Cardiac fibroblast (primary cell): ENCODE data around the gene ASTN2.

Experiments
- DNase-seq, 2 donors: peaks; one replicate each; pipeline versions ENCODE4 v3.0.0 to v3.0.0-alpha.2; 2010; ENCODE audit warnings: low read depth in 2 of 2
- H3K4me3 ChIP-seq, 2 donors: replicated peaks in 1 of 2; 1 replicate in 1 of 2; 2 replicates in 1 of 2; pipeline ENCODE4 v1.5.1; 2011; ENCODE audit warnings: low read depth in 2 of 2, low read length in 2 of 2, mild to moderate bottlenecking in 2 of 2, moderate library complexity in 1 of 2
- CTCF ChIP-seq: IDR thresholded peaks from one replicate; pipeline ENCODE4 v1.5.1; 2011; ENCODE audit warnings: low read depth, mild to moderate bottlenecking, low read length, inconsistent platforms

ASTN2 gene

GRCh38 chr9:116979456-116979855 is 435.4 kb downstream of the ASTN2 start:
- TF ChIP-seq CTCF: no peak
- H3K4me3 ChIP-seq: no peak overlapping the region
- no peak for DNase-seq

- no peak for TF ChIP-seq CTCF
- DNase-seq: no peak
These were observed 436.7 kb downstream of the ASTN2 start for GRCh38 chr9:116978155-116978554.

GRCh38 chr9:116975126-116975525 is 439.7 kb downstream of the ASTN2 start:
- H3K4me3 ChIP-seq: no peak overlapping the region
- no peak for TF ChIP-seq CTCF
- no peak for DNase-seq

More at GRCh38 chr9:116978155-116978554, 436.7 kb downstream of the ASTN2 start:
- H3K4me3 ChIP-seq: no peak overlapping the region

- no peak for TF ChIP-seq CTCF
- H3K4me3 ChIP-seq: no peak overlapping the region
- no peak for DNase-seq
These were observed 448.7 kb downstream of the ASTN2 start for GRCh38 chr9:116966199-116966598.

- TF ChIP-seq CTCF: no peak
- DNase-seq: no peak
- H3K4me3 ChIP-seq: no peak overlapping the region
These were observed 450.6 kb downstream of the ASTN2 start for GRCh38 chr9:116964258-116964657.

GRCh38 chr9:116959809-116960208 is 455.0 kb downstream of the ASTN2 start:
- no peak for TF ChIP-seq CTCF
- no peak overlapping the region for H3K4me3 ChIP-seq
- DNase-seq: no peak

GRCh38 chr9:116958881-116959280 is 456.0 kb downstream of the ASTN2 start:
- TF ChIP-seq CTCF: no peak
- no peak overlapping the region for H3K4me3 ChIP-seq
- no peak for DNase-seq
